Panc1 (cell line): ENCODE results near the gene CDO1. TPM values are rescaled to one million over a fixed set of nuclear protein-coding genes. Genes with fewer than 3 reads are reported as not detected.

Experiments
- ATAC-seq: fragments of 200-7000 bp; cut with Tn5 transposase; 2 replicates; pipeline ENCODE4 v1.9.1; 2020; ENCODE audit warnings: mild to moderate bottlenecking, moderate library complexity
- BruUV-seq: library from RNA; stranded (reverse); fragments of 400-500 nt; replicated peaks from 2 replicates; lab custom pipeline; 2021; lab: Mats Ljungman, UMichigan
- CTCF ChIA-PET: fragments of 300-600 bp; sonication (Branson Sonifier 250); formaldehyde crosslinking; loops from one replicate; lab custom pipeline; 2022; ENCODE audit warnings: antibody characterized with exemption; lab: Charles Lee
- POLR2A ChIA-PET: fragments of 300-600 bp; sonication (Branson Sonifier 250); formaldehyde crosslinking; loops from one replicate; lab custom pipeline; 2022; ENCODE audit warnings: antibody characterized with exemption; lab: Charles Lee
- DNase-seq: peaks from one replicate; pipeline ENCODE4 v3.0.0-alpha.2; 2010; ENCODE audit warnings: low read depth, low spot score
- H3K27ac ChIP-seq: 2 replicates; pipeline ENCODE4 v1.5.1; 2011; ENCODE audit warnings: mild to moderate bottlenecking, low read length, inconsistent platforms
- H3K27me3 ChIP-seq: fragments of 200-500 bp; sonication (Bioruptor generic); 2 replicates; pipeline ENCODE4 v1.6.0; 2014; ENCODE audit warnings: low read length, inconsistent platforms; ENCODE audit not compliant: control insufficient read depth, insufficient read depth
- H3K36me3 ChIP-seq: fragments of 200-500 bp; sonication (Bioruptor generic); 2 replicates; pipeline ENCODE4 v1.5.1; 2014; ENCODE audit warnings: inconsistent platforms, mild to moderate bottlenecking, low read length, moderate library complexity; ENCODE audit not compliant: control insufficient read depth, insufficient read depth
- H3K4me1 ChIP-seq: 2 replicates; pipeline ENCODE4 v1.5.1; 2011; ENCODE audit warnings: inconsistent platforms, mild to moderate bottlenecking, low read length, moderate library complexity; ENCODE audit not compliant: control insufficient read depth, insufficient read depth
- H3K4me3 ChIP-seq, 2 experiments: 2 replicates each; pipeline ENCODE4 v1.5.1; 2011 to 2012; ENCODE audit warnings: low read depth in 2 of 2, low read length in 2 of 2, mild to moderate bottlenecking in 2 of 2, inconsistent platforms in 1 of 2, moderate library complexity in 1 of 2
- H3K9me3 ChIP-seq: fragments of 200-500 bp; sonication (Bioruptor generic); 2 replicates; pipeline ENCODE4 v1.5.1; 2014; ENCODE audit warnings: low read depth, mild to moderate bottlenecking, inconsistent platforms, low read length, moderate library complexity; ENCODE audit not compliant: control insufficient read depth, insufficient read depth
- POLR2AphosphoS5 ChIP-seq: IDR thresholded peaks from 2 replicates; pipeline ENCODE4 v1.6.1; 2012; ENCODE audit warnings: mild to moderate bottlenecking, low read depth, low read length, moderate library complexity
- REST ChIP-seq, 2 experiments: IDR thresholded peaks; 2 replicates each; pipeline ENCODE4 v1.6.1; 2011 to 2012; ENCODE audit warnings: low read depth in 2 of 2, control low read depth in 1 of 2, low read length in 1 of 2, mild to moderate bottlenecking in 1 of 2, moderate library complexity in 1 of 2; ENCODE audit not compliant: insufficient read depth in 1 of 2
- SIN3A ChIP-seq: IDR thresholded peaks from 2 replicates; pipeline ENCODE4 v1.6.1; 2012; ENCODE audit warnings: low read depth, mild to moderate bottlenecking, low read length, moderate library complexity, borderline replicate concordance; ENCODE audit not compliant: insufficient read depth
- TCF7L2 ChIP-seq: IDR thresholded peaks from 2 replicates; pipeline ENCODE4 v1.6.1; 2011; ENCODE audit warnings: mild to moderate bottlenecking, low read depth, low read length, inconsistent platforms
- in situ Hi-C: cut with HindIII; loops from 2 replicates; pipeline ENCODE4 v1.10.0; 2016; ENCODE audit warnings: low sequenced_read_pairs, low pct_unique_long_range_greater_than_20kb
- intact Hi-C: fragments of 100-400 bp; cut with micrococcal nuclease; formaldehyde crosslinking; loops from one replicate; pipeline ENCODE4 v1.10.0; 2022; ENCODE audit not compliant: unreplicated experiment
- total RNA-seq: library from RNA; stranded (reverse); gene quantifications from one replicate; pipeline ENCODE4 v1.2.1, GENCODE V29; 2021; ENCODE audit not compliant: unreplicated experiment
- TF ChIP-seq, protein P1 (sequence below): fragments of 450-650 bp; IDR thresholded peaks from 2 replicates; pipeline ENCODE4 v1.5.1; 2017; ENCODE audit warnings: mild to moderate bottlenecking

The CDO1 gene
- total RNA-seq, 1 experiment from 2014 or later: not detected

GRCh38 chr5:115857057-115857479 lies 40.6 kb upstream of the CDO1 start:
- intact Hi-C loops: no loop called here
- ATAC-seq: no peak
- H3K9me3 ChIP-seq: no peaks in the 10 kb centered on the region
- H3K27me3 ChIP-seq: no peaks in the 10 kb centered on the region
- no peak overlapping the region for H3K27ac ChIP-seq
- no TSS peak for BruUV-seq
- peaks cover 10% of the 10 kb centered on the region; the same call in 1 of the 2 replicates for H3K4me1 ChIP-seq
- no peaks in the 10 kb centered on the region for H3K36me3 ChIP-seq
- TF ChIP-seq, protein P1, sequence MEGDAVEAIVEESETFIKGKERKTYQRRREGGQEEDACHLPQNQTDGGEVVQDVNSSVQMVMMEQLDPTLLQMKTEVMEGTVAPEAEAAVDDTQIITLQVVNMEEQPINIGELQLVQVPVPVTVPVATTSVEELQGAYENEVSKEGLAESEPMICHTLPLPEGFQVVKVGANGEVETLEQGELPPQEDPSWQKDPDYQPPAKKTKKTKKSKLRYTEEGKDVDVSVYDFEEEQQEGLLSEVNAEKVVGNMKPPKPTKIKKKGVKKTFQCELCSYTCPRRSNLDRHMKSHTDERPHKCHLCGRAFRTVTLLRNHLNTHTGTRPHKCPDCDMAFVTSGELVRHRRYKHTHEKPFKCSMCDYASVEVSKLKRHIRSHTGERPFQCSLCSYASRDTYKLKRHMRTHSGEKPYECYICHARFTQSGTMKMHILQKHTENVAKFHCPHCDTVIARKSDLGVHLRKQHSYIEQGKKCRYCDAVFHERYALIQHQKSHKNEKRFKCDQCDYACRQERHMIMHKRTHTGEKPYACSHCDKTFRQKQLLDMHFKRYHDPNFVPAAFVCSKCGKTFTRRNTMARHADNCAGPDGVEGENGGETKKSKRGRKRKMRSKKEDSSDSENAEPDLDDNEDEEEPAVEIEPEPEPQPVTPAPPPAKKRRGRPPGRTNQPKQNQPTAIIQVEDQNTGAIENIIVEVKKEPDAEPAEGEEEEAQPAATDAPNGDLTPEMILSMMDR: no peak
- no peak for TF ChIP-seq SIN3A
- no peak for TF ChIP-seq POLR2AphosphoS5
- TF ChIP-seq TCF7L2: no peak
- no peak for TF ChIP-seq REST (IDR thresholded peaks at IDR 0.05; ENCODE audit: insufficient read depth in 1 of 2, low read depth in 2 of 2, low read length in 1 of 2)
- in situ Hi-C loops: no loop called here
- ChIA-PET CTCF (no interaction called here), POLR2A (no interaction called here)
- H3K4me3 ChIP-seq: no peak overlapping the region
- no peak for DNase-seq

GRCh38 chr5:115855959-115856358 lies 39.5 kb upstream of the CDO1 start:
- intact Hi-C loops (no loop called here), in situ Hi-C loops (no loop called here)
- ChIA-PET POLR2A (interaction anchor here (0.6 kb wide), 1 partner anchor 11 kb away, joined by 7 read pairs; no protein-coding TSS in a partner anchor), CTCF (interaction anchor here (0.7 kb wide), 1 partner anchor 212 kb away, joined by 6 read pairs; no protein-coding TSS in a partner anchor)
- Histone ChIP-seq H3K4me3 (no peak overlapping the region), H3K27me3 (no peaks in the 10 kb centered on the region), H3K9me3 (no peaks in the 10 kb centered on the region), H3K36me3 (no peaks in the 10 kb centered on the region), H3K4me1 (peaks cover 10% of the 10 kb centered on the region; the same call in 1 of the 2 replicates), H3K27ac (no peak overlapping the region)
- no peak for DNase-seq
- TF ChIP-seq TCF7L2 (no peak), REST (IDR thresholded peaks at IDR 0.05; ENCODE audit: insufficient read depth in 1 of 2, low read depth in 2 of 2, low read length in 1 of 2) (no peak), SIN3A (no peak), POLR2AphosphoS5 (no peak)
- TF ChIP-seq, protein P1: no peak
- no peak for ATAC-seq
- BruUV-seq: no TSS peak
